Common myeloid progenitor, CD34-positive (primary cell): ENCODE data around the gene LMBR1L.
"Not testable (repeated sequence)": the region's sequence is repeated elsewhere in the genome, so short reads cannot be mapped to it uniquely, and the experiment has no call there.

Experiments
- CTCF ChIA-PET: fragments of 350-600 bp; sonication (Branson Sonifier 250); formaldehyde crosslinking; loops from one replicate; lab custom pipeline; 2021; ENCODE audit warnings: antibody characterized with exemption; lab: Charles Lee
- POLR2A ChIA-PET: fragments of 350-600 bp; sonication (Branson Sonifier 250); formaldehyde crosslinking; loops from one replicate; lab custom pipeline; 2021; ENCODE audit warnings: antibody characterized with exemption; lab: Charles Lee
- DNase-seq, 3 donors: peaks; one replicate each; pipeline versions ENCODE4 v3.0.0 to v3.0.0-alpha.2; 2013
- H3K27ac ChIP-seq, 2 experiments: 1 replicate in 1 of 2; 2 replicates in 1 of 2; pipeline ENCODE4 v1.7.0; 2013; ENCODE audit warnings: inconsistent platforms in 2 of 2, low read length in 2 of 2, mild to moderate bottlenecking in 2 of 2, low read depth in 1 of 2, moderate library complexity in 1 of 2; ENCODE audit not compliant: severe bottlenecking in 2 of 2, insufficient read depth in 1 of 2, poor library complexity in 1 of 2
- H3K27me3 ChIP-seq, 5 experiments: replicated peaks in 2 of 5; 1 replicate in 3 of 5; 2 replicates in 2 of 5; pipeline versions ENCODE4 v1.6.1 to v1.7.0; 2013; ENCODE audit warnings: low read length in 4 of 5, mild to moderate bottlenecking in 2 of 5, moderate library complexity in 2 of 5, inconsistent platforms in 1 of 5; ENCODE audit not compliant: insufficient read depth in 5 of 5, control insufficient read depth in 4 of 5
- H3K36me3 ChIP-seq, 4 experiments: 1 replicate in 2 of 4; 2 replicates in 2 of 4; pipeline versions ENCODE4 v1.6.1 to v1.7.0; 2013; ENCODE audit warnings: low read length in 3 of 4, control low read depth in 1 of 4, mild to moderate bottlenecking in 1 of 4; ENCODE audit not compliant: control insufficient read depth in 4 of 4, insufficient read depth in 4 of 4
- H3K4me1 ChIP-seq, 4 experiments: 1 replicate in 3 of 4; 2 replicates in 1 of 4; pipeline versions ENCODE4 v1.6.1 to v1.7.1; 2013; ENCODE audit warnings: low read length in 3 of 4, mild to moderate bottlenecking in 3 of 4, control low read depth in 1 of 4, inconsistent platforms in 1 of 4, moderate library complexity in 1 of 4; ENCODE audit not compliant: control insufficient read depth in 4 of 4, insufficient read depth in 4 of 4; ENCODE audit errors: control extremely low read depth in 1 of 4
- H3K4me3 ChIP-seq, 7 experiments: 1 replicate in 4 of 7; 2 replicates in 3 of 7; pipeline versions ENCODE4 v1.5.1 to v1.7.0; 2013; ENCODE audit warnings: mild to moderate bottlenecking in 7 of 7, low read length in 6 of 7, moderate library complexity in 6 of 7, inconsistent platforms in 2 of 7, low read depth in 2 of 7, control low read depth in 1 of 7; ENCODE audit not compliant: insufficient read depth in 4 of 7, control insufficient read depth in 1 of 7; ENCODE audit errors: extremely low read depth in 1 of 7
- H3K9me3 ChIP-seq, 5 experiments: 1 replicate in 4 of 5; 2 replicates in 1 of 5; pipeline versions ENCODE4 v1.6.1 to v1.7.1; 2013; ENCODE audit warnings: low read length in 4 of 5, mild to moderate bottlenecking in 2 of 5, inconsistent platforms in 1 of 5, low read depth in 1 of 5, moderate library complexity in 1 of 5; ENCODE audit not compliant: control insufficient read depth in 4 of 5, insufficient read depth in 2 of 5; ENCODE audit errors: control extremely low read depth in 1 of 5
- WGBS: methylation state at CpG from one replicate; pipeline ENCODE4 v1.1.5; 2013; ENCODE audit not compliant: insufficient coverage; 5-methylcytosine and 5-hydroxymethylcytosine counted together

LMBR1L gene

GRCh38 chr12:49131051-49131893 lies 20.6 kb upstream of the LMBR1L start, which contains the start of gene TUBA1B:
Gene TUBA1B, minus strand, starts transcription at chr12:49131395. Its CDS starts 95 bp downstream, at chr12:49131300.
- H3K9me3 ChIP-seq = no peaks in the 10 kb centered on the region
- no peaks in the 10 kb centered on the region for H3K27me3 ChIP-seq
- H3K4me1 ChIP-seq = peaks cover 8 to 40% (median 33%) of the 10 kb centered on the region in 4 experiments
- peak within 1 kb of the TSS; percentile 57 to 100 (median 89) for H3K4me3 ChIP-seq
- peak; percentile 89 to 95 (median 94) for DNase-seq
- POLR2A ChIA-PET = interaction anchor here (0.6 to 2.9 kb wide), 22 partner anchors 9 to 949 kb away, joined by 3 to 31 read pairs (median 4); partner anchors contain the start of genes ARF3, DHH, KMT2D and LMBR1L
- H3K36me3 ChIP-seq = peaks cover 8 to 32% (median 18%) of the 10 kb centered on the region in 4 experiments
- CTCF ChIA-PET = interaction anchor here (0.7 to 4.5 kb wide), 20 partner anchors 10 to 103 kb away, joined by 3 to 36 read pairs (median 6); partner anchors contain the start of genes DHH and LMBR1L
- peak within 1 kb of the TSS; percentile 79 to 91 for H3K27ac ChIP-seq
- WGBS = under 1% methylated on average over 59 of the region's 79 CpGs

- Histone ChIP-seq H3K27me3 (no peaks in the 10 kb centered on the region), H3K4me3 (peak overlapping the region; percentile 57 to 100 (median 89)), H3K4me1 (peaks cover 8 to 40% (median 33%) of the 10 kb centered on the region in 4 experiments), H3K9me3 (no peaks in the 10 kb centered on the region), H3K36me3 (peaks cover 8 to 32% (median 18%) of the 10 kb centered on the region in 4 experiments), H3K27ac (peak overlapping the region; percentile 79 to 91)
- WGBS = under 1% methylated on average over 66 of the region's 66 CpGs
- DNase-seq = peak; percentile 88 to 94 (median 93)
- POLR2A ChIA-PET = interaction anchor here (0.6 to 2.9 kb wide), 18 partner anchors 10 to 950 kb away, joined by 3 to 31 read pairs (median 4); partner anchors contain the start of genes DHH, LMBR1L, RHEBL1 and TUBA1A
- CTCF ChIA-PET = interaction anchor here (0.6 to 4.5 kb wide), 31 partner anchors 10 to 153 kb away, joined by 3 to 36 read pairs (median 4); partner anchors contain the start of genes DHH, LMBR1L and WNT1
Observed at GRCh38 chr12:49130151-49131050, 19.8 kb upstream of the LMBR1L start.

- Histone ChIP-seq H3K36me3 (peaks cover 8 to 32% (median 18%) of the 10 kb centered on the region in 4 experiments), H3K27me3 (no peaks in the 10 kb centered on the region), H3K9me3 (no peaks in the 10 kb centered on the region), H3K4me1 (peaks cover 8 to 40% (median 33%) of the 10 kb centered on the region in 4 experiments), H3K27ac (peak overlapping the region; percentile 66 to 91), H3K4me3 (peak overlapping the region in 6 of 7 experiments; percentile 53 to 96 (median 84))
- CTCF ChIA-PET = interaction anchor here (0.6 to 4.5 kb wide), 23 partner anchors 9 to 152 kb away, joined by 3 to 36 read pairs (median 4); partner anchors contain the start of genes DHH, LMBR1L and WNT1
- WGBS = 40% methylated on average over 8 of the region's 18 CpGs
- peak in 1 of 3 donors; percentile 14 for DNase-seq
- POLR2A ChIA-PET = interaction anchor here (2.9 kb wide), 1 partner anchor 19 kb away, joined by 25 read pairs; the partner anchor contains the start of gene LMBR1L
Observed at GRCh38 chr12:49129332-49130150, 18.9 kb upstream of the LMBR1L start.

GRCh38 chr12:49127971-49128370 lies 17.3 kb upstream of the LMBR1L start:
- Histone ChIP-seq H3K36me3 (peaks cover 8 to 32% (median 18%) of the 10 kb centered on the region in 4 experiments), H3K4me1 (peaks cover 8 to 32% (median 25%) of the 10 kb centered on the region in 4 experiments)
- not testable (repeated sequence) for H3K4me3 ChIP-seq, DNase-seq, H3K27me3 ChIP-seq, H3K9me3 ChIP-seq, H3K27ac ChIP-seq
- CTCF ChIA-PET = interaction anchor here (0.7 to 1.2 kb wide), 9 partner anchors 11 to 107 kb away, joined by 3 to 6 read pairs (median 4); partner anchors contain the start of gene LMBR1L
- no CpG with 5 or more reads among the region's 8 CpGs for WGBS
- POLR2A ChIA-PET = interaction anchor here (0.6 kb wide), 1 partner anchor 58 kb away, joined by 3 read pairs; the partner anchor contains the start of gene RHEBL1

GRCh38 chr12:49126852-49127763 lies 16.5 kb upstream of the LMBR1L start:
- no peak for DNase-seq
- Histone ChIP-seq H3K36me3 (peaks cover 8 to 32% (median 18%) of the 10 kb centered on the region in 4 experiments), H3K27ac (no peak overlapping the region), H3K27me3 (no peaks in the 10 kb centered on the region), H3K9me3 (no peaks in the 10 kb centered on the region), H3K4me3 (no peak overlapping the region), H3K4me1 (peaks cover 5 to 24% (median 20%) of the 10 kb centered on the region in 4 experiments)
- 98% methylated on average over 4 of the region's 4 CpGs for WGBS
- CTCF ChIA-PET = interaction anchor here (0.5 to 1.2 kb wide), 12 partner anchors 10 to 108 kb away, joined by 3 to 6 read pairs (median 4); partner anchors contain the start of gene LMBR1L
- POLR2A ChIA-PET = interaction anchor here (0.6 kb wide), 1 partner anchor 57 kb away, joined by 3 read pairs; the partner anchor contains the start of gene RHEBL1
